ENCODE results near the gene JARID2.

- TF ChIP-seq CTCF (IDR thresholded peaks at IDR 0.05) = no peak
- TF ChIP-seq POLR2A (IDR thresholded peaks at IDR 0.05) = no peak
These were observed 26.7 kb downstream of the JARID2 start for GRCh38 chr6:15272562-15272961.

All from thyroid gland (tissue), 4 donors.